Erythroblast (primary cell): Measurements from ENCODE around the gene ALDH3A1.

Experiments used
- GATA1 ChIP-seq: IDR thresholded peaks from 2 replicates; pipeline ENCODE4 v1.6.1; 2011; ENCODE audit warnings: low read depth, mild to moderate bottlenecking, control low read depth, low read length, moderate library complexity
- POLR2A ChIP-seq: IDR thresholded peaks from 2 replicates; pipeline ENCODE4 v1.6.1; 2011; ENCODE audit warnings: mild to moderate bottlenecking, low read length

DNA sequence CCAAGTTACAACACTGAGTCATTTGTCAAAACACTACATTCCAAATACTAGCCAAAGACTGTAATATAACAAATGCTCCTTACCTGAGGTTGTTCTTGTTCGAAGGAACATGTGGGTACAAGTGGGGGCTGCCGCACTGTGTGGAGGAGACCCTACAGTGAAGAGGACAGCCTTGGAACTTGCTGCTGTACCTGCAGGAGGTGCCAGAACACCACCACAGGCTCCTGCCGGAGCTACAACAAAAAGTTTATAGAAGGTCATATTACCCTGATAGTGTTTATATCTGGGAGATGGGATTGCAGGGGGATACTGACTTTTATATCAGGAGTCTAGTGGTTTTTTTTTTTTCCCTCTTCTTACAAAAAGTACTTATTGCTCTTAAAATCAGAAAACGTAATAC lies 37.8 kb upstream of the ALDH3A1 start:
- TF ChIP-seq POLR2A (no peak), GATA1 (no peak)
